C4-2B (cell line): Measurements from ENCODE around the gene SPATA21.

Experiments used
- CTCF ChIP-seq: fragments of 450-650 bp; conservative IDR thresholded peaks from 2 replicates; pipeline ENCODE4 v1.5.1; 2017; ENCODE audit warnings: mild to moderate bottlenecking
- ZFX ChIP-seq: fragments of 450-650 bp; IDR thresholded peaks from 2 replicates; pipeline ENCODE4 v1.6.1; 2017

GRCh38 chr1:16396591-16396990 is 40.6 kb downstream of the SPATA21 start:
- TF ChIP-seq CTCF (no peak), ZFX (no peak)
